ENCODE data around the gene PNKD.

DNA sequence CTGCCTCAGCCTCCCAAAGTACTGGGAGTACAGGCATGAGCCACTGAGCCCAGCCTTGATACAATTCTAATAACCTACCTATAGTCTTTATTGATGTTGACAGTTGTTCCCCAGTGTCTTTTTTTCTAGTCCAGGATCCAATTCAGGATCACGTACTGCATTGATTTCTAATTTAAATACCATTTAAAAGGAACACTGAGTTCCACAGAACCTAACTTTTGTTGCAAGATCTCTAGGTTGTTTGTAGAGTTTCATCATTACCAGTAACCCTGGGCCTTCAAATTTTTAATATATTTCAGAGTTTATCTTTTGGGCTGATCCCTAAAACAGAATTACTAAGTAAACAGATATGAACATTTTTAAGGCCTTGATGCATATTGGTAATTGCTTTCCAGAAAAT lies 43.0 kb downstream of the PNKD start:
- TF ChIP-seq CTCF (IDR thresholded peaks at IDR 0.05) (no peak), POLR2A (IDR thresholded peaks at IDR 0.05) (no peak)

Measured in adrenal gland (tissue), 5 donors.